Measurements from ENCODE around the gene ZNF750.

The ZNF750 gene

DNA sequence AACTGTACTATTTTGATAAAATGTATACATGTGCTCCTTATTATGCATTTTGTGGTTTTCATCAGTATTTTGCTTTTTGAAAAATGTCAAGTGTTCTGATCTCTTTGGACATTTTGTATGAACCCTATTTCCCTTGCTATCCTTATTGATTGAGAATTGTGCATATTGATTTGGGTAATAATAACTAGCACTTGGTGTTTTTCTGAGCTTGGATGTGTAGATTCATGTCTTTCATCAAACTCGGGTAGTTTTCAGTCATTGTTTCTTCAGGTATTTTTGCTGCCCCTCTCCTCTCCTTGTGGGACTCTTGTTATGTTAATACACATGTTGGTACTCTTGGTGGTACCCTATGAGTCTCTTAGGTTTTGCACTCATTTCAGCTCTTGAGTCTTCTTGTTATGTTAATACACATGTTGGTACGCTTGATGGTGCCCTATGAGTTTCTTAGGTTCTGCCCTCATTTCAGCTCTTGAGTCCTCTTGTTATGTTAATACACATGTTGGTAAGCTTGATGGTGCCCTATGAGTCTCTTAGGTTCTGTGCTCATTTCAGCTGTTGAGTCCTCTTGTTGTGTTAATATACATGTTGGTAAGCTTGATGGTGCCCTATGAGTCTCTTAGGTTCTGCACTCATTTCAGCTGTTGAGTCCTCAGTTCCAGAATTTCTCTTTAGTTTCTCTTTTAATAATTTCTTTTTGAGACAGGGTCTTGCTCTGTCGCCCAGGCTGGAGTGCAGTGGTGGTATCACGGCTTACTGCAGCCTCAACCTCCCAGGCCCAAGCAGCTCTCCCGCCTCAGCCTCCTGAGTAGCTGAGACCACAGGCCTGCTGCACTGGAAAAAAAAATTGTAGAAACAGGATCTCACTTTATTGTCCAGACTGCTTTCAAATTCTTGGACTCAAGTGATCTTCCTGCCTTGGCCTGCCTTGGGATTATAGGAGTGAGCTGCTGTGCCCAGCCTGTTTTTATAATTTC lies 19.3 kb downstream of the ZNF750 start:
- no peak overlapping the region for H3K4me3 ChIP-seq (replicated peaks; ENCODE audit: low read depth, low read length)
- TF ChIP-seq, protein P1, sequence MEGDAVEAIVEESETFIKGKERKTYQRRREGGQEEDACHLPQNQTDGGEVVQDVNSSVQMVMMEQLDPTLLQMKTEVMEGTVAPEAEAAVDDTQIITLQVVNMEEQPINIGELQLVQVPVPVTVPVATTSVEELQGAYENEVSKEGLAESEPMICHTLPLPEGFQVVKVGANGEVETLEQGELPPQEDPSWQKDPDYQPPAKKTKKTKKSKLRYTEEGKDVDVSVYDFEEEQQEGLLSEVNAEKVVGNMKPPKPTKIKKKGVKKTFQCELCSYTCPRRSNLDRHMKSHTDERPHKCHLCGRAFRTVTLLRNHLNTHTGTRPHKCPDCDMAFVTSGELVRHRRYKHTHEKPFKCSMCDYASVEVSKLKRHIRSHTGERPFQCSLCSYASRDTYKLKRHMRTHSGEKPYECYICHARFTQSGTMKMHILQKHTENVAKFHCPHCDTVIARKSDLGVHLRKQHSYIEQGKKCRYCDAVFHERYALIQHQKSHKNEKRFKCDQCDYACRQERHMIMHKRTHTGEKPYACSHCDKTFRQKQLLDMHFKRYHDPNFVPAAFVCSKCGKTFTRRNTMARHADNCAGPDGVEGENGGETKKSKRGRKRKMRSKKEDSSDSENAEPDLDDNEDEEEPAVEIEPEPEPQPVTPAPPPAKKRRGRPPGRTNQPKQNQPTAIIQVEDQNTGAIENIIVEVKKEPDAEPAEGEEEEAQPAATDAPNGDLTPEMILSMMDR (IDR thresholded peaks at IDR 0.05; ENCODE audit: low read depth, low read length, missing control alignments): no peak
- no peak for DNase-seq (ENCODE audit: extremely low read depth, low read depth)

DNA sequence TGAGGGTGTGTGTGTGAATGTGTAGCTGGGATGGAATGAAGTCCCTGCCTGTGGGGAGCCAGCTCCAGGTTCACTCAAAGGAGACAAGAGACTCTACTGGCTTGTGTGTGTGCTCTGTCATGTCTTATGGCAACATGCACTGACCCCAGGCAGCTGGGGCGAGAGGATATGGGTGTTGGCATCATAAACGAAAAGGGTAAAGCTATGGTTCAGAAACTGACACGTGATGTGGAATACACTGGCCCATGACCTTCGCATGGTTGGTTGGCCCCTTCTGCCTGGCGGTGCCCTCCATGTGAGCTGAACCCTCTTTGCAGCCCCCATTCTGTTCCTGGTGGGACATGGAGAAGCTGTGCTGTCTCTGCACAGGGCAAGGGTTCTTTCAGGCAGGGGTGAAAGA lies 21.9 kb downstream of the ZNF750 start:
- TF ChIP-seq, protein P1 (IDR thresholded peaks at IDR 0.05; ENCODE audit: low read depth, low read length, missing control alignments): no peak

DNA sequence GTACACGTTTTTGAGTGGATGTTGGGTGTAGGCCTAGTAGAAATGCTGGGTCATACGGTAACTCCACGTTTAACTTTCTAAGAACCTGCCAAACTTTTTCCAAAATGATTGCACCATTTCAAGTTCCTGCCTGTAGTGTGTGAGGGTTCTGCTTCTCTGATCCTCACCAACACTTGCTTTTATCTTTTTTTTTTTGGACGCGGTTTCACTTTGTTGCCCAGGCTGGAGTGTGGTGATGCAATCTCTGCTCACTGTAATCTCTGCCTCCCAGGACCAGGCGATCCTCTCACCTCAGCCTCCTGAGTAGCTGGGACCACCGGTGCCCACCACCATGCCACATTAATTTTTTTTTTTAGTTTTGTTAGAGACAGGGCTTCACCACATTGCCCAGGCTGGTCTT lies 23.5 kb downstream of the ZNF750 start:
- H3K4me3 ChIP-seq (replicated peaks; ENCODE audit: low read depth, low read length): no peak overlapping the region
- DNase-seq (ENCODE audit: extremely low read depth, low read depth): no peak
- TF ChIP-seq, protein P1 (IDR thresholded peaks at IDR 0.05; ENCODE audit: low read depth, low read length, missing control alignments): no peak

More for the DNA sequence above, 21.9 kb downstream of the ZNF750 start:
- no peak for DNase-seq (ENCODE audit: extremely low read depth, low read depth)
- no peak overlapping the region for H3K4me3 ChIP-seq (replicated peaks; ENCODE audit: low read depth, low read length)

DNA sequence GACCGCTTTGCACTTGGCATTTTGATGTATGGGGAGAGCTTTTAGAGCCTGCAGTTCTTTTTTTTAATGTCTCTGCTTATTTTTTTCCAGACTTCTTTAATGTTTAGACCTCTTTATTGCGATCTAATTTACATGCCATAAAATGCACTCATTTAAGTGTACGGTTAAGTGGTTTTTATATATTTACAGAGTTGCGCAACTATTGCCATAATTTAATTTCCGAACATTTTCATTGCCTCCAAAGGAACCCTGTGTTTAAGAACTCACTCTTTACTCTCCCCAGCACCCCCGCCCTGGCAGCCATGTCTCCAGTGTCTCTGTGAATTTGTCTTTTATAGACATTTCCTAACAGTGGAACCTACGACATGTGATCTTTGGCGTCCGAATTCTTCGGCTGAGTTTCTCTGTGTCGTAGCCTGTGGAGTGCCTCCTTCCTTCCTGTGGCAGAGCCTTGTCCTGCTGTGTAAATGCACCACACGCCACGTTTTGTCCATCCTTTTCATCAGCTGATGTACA lies 24.0 kb downstream of the ZNF750 start:
- TF ChIP-seq, protein P1 (IDR thresholded peaks at IDR 0.05; ENCODE audit: low read depth, low read length, missing control alignments): no peak
- no peak for DNase-seq (ENCODE audit: extremely low read depth, low read depth)
- no peak overlapping the region for H3K4me3 ChIP-seq (replicated peaks; ENCODE audit: low read depth, low read length)

DNA sequence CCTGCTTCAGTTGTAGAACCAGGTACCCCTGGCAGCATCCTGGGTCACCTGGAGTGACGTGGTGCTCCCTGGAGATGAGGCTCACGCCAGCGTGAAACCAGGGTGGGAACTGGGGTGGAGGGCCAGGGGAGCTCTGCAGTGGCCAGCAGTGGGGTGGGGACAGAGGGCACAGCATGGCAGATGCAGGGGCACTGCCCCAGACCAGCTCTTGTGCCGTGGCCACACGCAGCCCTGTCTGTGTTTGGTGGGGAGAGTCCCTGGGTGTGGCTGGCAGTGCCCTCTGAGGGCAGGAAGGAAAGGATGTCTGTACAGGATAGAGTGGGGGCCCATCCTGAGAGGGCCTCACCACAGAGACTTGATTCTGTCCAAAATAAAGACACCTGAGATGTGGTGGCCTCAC lies 24.5 kb downstream of the ZNF750 start:
- no peak for DNase-seq (ENCODE audit: extremely low read depth, low read depth)
- TF ChIP-seq, protein P1 (IDR thresholded peaks at IDR 0.05; ENCODE audit: low read depth, low read length, missing control alignments): no peak
- no peak overlapping the region for H3K4me3 ChIP-seq (replicated peaks; ENCODE audit: low read depth, low read length)

DNA sequence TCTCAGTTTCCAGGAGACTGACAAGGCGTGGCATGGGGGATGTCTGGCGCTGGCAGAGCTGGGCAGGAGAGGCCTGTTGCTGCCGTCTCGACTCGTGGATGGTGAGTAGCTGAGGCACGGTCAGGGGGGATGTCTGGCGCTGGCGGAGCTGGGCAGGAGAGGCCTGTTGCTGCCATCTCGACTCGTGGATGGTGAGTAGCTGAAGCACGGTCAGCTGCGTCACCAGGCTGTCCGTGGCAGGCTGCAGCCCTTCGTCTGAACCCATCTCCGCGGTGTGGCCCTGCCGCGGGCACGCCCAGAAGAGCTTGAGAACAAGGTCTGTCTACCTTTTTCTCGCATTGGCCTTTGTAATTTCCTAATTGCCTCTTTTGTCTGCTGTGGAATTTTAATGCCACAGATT lies 25.0 kb downstream of the ZNF750 start:
- DNase-seq (ENCODE audit: extremely low read depth, low read depth): no peak
- no peak overlapping the region for H3K4me3 ChIP-seq (replicated peaks; ENCODE audit: low read depth, low read length)
- TF ChIP-seq, protein P1 (IDR thresholded peaks at IDR 0.05; ENCODE audit: low read depth, low read length, missing control alignments): no peak
